Activated CD8-positive, alpha-beta memory T cell treated with anti-CD3 and anti-CD28 coated beads for 36 hours (primary cell): Measurements from ENCODE around the gene ANKS1A. TPM values are rescaled to one million over a fixed set of nuclear protein-coding genes. Genes with fewer than 3 reads are reported as not detected.

Experiments used
- CTCF ChIA-PET: fragments of 350-600 bp; sonication (Branson Sonifier 250); formaldehyde crosslinking; loops from one replicate; lab custom pipeline; 2021; ENCODE audit warnings: antibody characterized with exemption; lab: Charles Lee
- POLR2A ChIA-PET: fragments of 350-600 bp; sonication (Branson Sonifier 250); formaldehyde crosslinking; loops from one replicate; lab custom pipeline; 2021; ENCODE audit warnings: antibody characterized with exemption; lab: Charles Lee
- total RNA-seq, 2 experiments: library from RNA; stranded (reverse); gene quantifications; one replicate each; pipeline ENCODE4 v1.2.3, GENCODE V29; 2021

ANKS1A gene
- total RNA-seq, 2 experiments from 2014 or later = 7.9 to 8.6 TPM

GRCh38 chr6:35069262-35069661 lies 180.2 kb downstream of the ANKS1A start:
- CTCF ChIA-PET = no interaction called here
- POLR2A ChIA-PET = no interaction called here

DNA sequence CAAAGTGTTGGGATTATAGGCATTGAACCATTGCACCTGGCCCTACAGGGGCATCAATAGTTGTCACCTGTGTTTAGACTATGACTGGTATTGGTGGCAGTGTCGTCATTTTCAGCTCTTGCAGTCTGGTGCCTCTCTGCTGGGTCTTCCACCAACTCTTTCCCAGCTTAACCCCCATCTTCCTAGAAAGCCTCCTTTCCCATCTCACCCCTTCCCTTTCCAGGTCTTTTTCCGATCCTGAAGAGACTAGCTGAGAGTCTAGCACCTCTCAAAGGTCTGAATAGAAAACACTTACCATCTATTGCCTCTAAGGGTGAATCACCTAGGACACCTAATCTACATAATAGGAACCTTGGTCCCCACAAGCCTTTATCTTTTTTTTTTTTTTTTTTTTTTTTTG lies 181.1 kb downstream of the ANKS1A start:
- CTCF ChIA-PET = interaction anchor here (0.7 to 0.8 kb wide), 2 partner anchors 28 to 139 kb away, joined by 3 to 4 read pairs; no protein-coding TSS in a partner anchor
- POLR2A ChIA-PET = no interaction called here

- ChIA-PET POLR2A (no interaction called here), CTCF (no interaction called here)
Measured at GRCh38 chr6:35071347-35071994, 182.4 kb downstream of the ANKS1A start.

DNA sequence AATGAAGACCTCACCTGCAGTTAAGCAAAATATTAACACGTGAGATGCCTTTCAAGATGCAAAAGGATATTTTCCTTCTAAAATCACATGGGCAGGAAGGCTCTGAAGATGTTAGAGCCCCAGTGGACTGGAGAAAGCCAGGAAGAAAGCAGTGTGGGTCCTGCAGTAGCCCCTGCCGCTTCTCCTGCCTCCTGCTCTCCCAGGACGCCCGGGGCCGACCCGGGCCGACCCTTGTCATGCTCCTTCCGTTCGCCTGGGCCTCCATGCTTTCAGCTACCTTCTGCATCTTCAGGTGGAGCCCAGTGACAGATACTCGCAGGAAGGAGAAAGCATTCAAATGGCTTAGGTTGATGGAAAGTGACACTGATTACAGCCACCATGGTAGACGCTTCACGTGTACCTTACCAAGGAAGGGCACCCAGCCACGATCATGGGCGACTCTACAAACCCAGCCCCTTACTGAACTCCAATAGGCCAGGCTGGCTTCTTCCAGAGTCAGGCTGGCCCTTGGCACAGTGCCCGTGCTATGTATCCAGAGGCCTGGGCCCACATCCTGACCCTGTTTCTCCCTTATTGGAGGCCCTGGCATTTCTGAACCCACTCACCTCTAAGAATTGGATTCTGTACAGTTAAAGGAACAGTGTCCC lies 183.1 kb downstream of the ANKS1A start:
- CTCF ChIA-PET = no interaction called here
- POLR2A ChIA-PET = no interaction called here

GRCh38 chr6:35072698-35073055 lies 183.6 kb downstream of the ANKS1A start:
- ChIA-PET CTCF (no interaction called here), POLR2A (no interaction called here)

GRCh38 chr6:35073211-35073610 lies 184.2 kb downstream of the ANKS1A start:
- ChIA-PET CTCF (no interaction called here), POLR2A (no interaction called here)

GRCh38 chr6:35073766-35074471 lies 184.9 kb downstream of the ANKS1A start:
- POLR2A ChIA-PET = no interaction called here
- CTCF ChIA-PET = interaction anchor here (1.3 to 1.4 kb wide), 2 partner anchors 87 to 167 kb away, joined by 3 to 4 read pairs; no protein-coding TSS in a partner anchor

- CTCF ChIA-PET = no interaction called here
- POLR2A ChIA-PET = no interaction called here
Measured at GRCh38 chr6:35076997-35077712, 188.1 kb downstream of the ANKS1A start.

DNA sequence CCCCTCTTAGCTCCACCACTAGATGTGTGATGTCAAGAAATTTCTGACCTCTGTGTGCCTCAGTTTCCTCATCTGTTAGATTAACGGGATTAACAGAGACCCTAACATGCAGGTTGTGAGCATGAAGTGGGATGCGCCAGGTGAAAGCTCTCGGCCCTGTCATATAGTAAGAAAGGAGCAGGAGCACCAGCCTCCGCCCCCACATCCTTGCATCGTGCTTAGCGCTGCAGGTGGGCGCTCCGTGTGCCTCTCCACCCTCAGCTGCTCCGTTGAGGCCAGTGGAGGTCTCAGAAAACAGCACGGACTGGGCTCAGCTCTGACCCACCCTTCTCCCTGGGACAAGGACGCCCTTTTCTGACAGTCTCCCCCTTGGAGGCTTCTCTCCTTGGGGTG lies 188.7 kb downstream of the ANKS1A start:
- CTCF ChIA-PET = no interaction called here

DNA sequence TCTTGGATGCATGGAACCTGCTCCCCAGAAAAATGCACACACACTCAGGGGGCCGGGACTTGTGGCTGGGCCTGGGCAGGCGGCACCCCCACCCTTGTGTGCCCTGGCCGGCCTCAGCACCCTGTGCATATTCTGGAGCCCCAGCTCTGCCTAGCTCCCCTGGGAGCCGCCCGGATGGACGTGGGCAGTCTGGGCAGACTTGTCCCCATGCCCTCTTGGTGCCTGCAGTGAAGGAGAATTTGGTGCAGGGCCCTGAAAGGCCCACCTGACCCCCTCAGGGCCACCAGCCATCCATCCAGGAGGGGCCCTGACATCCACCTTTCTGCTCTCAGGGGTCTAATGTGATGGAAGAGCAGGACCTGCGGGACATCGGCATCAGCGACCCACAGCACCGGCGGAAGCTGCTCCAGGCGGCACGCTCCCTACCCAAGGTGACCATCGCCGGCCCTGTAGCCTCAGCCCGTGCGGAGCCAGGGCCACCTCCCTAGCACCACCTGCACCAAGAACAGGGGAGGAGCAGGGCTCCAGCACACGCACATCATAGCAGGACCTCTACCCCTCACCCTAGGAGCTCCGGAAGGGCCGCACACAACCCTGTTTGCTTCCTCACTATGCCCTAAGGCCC lies 189.3 kb downstream of the ANKS1A start:
- ChIA-PET CTCF (interaction anchor here (1.0 kb wide), 1 partner anchor 127 kb away, joined by 3 read pairs; no protein-coding TSS in a partner anchor), POLR2A (interaction anchor here (0.5 kb wide), 1 partner anchor 17 kb away, joined by 3 read pairs; no protein-coding TSS in a partner anchor)

More for the DNA sequence above, 188.7 kb downstream of the ANKS1A start:
- POLR2A ChIA-PET = no interaction called here

DNA sequence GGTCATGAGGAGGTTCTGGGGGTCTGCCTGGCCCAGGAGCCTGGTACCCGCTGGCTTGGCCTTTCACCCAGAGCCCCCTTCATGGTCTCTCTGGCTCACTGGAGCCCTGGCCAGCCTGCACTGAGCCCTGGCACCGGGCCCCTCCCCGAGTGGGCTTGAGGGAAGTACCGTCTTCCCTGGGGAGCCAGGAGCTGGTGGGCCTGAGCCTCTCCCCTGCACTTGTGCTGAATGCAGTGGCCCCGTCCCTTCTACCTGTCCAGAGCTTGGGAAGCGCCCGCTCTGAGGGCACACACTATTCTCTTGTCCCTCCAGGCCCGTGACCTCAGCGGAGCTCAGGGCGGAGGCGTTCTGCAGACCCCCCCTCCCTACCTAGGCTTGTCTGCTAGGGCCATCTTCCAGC lies 189.8 kb downstream of the ANKS1A start:
- POLR2A ChIA-PET = interaction anchor here (0.5 kb wide), 1 partner anchor 17 kb away, joined by 3 read pairs; no protein-coding TSS in a partner anchor
- CTCF ChIA-PET = interaction anchor here (1.0 kb wide), 1 partner anchor 126 kb away, joined by 3 read pairs; no protein-coding TSS in a partner anchor

DNA sequence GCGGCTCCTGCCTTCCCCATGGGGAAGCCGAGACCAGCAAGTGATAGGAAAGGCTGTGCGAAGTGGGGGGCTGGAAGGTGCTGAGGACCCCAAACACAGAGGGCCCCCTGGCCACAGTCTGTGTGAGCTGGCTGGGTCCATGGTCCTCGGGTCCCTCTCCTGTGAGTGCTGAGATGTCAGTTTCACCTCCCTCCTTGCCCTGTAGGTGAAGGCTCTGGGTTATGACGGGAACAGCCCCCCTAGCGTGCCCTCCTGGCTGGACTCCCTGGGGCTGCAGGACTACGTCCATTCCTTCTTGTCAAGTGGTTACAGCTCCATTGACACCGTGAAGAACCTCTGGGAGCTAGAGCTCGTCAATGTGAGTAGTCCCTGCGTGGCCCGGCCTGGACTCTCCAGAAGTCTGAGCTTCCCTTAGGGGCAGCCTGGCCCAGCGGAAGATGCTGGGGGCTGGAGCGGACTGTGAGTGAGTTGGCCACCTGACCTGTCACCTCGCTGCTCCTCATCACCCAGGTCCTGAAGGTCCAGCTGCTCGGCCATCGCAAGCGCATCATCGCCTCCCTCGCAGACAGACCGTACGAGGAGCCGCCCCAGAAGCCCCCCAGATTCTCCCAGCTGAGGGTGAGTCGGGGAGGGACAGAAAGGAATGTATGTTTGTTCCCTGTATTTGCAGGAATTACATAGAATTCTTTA lies 190.4 kb downstream of the ANKS1A start:
- CTCF ChIA-PET = interaction anchor here (1.0 kb wide), 1 partner anchor 126 kb away, joined by 3 read pairs; no protein-coding TSS in a partner anchor

GRCh38 chr6:35080016-35080680 lies 191.1 kb downstream of the ANKS1A start:
- CTCF ChIA-PET = no interaction called here
- POLR2A ChIA-PET = no interaction called here

More for the DNA sequence above, 190.4 kb downstream of the ANKS1A start:
- POLR2A ChIA-PET = no interaction called here

- POLR2A ChIA-PET = no interaction called here
- CTCF ChIA-PET = no interaction called here
Measured at GRCh38 chr6:35080821-35081425, 191.9 kb downstream of the ANKS1A start.

DNA sequence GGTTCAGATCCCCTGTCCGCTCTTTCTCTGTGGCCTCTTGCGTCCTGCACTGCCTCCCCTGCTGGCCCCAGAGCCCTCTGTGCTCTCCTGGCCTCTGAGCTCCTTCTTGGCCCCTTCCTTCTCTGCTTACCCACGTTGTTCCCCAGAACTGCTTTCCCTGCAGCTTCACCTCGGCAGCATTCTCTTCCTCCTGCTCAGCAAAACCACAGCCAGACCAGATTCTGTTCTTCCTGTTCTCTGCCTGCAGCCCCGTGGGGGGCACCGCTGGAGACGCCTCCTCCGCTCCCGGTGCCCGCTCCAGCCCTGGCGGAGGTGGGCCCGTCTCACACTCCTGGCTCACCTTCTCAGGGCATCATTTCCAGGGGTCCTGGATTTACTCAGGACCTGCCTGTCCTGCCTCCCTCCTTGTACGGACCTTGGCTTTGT lies 192.4 kb downstream of the ANKS1A start:
- ChIA-PET CTCF (no interaction called here), POLR2A (no interaction called here)

DNA sequence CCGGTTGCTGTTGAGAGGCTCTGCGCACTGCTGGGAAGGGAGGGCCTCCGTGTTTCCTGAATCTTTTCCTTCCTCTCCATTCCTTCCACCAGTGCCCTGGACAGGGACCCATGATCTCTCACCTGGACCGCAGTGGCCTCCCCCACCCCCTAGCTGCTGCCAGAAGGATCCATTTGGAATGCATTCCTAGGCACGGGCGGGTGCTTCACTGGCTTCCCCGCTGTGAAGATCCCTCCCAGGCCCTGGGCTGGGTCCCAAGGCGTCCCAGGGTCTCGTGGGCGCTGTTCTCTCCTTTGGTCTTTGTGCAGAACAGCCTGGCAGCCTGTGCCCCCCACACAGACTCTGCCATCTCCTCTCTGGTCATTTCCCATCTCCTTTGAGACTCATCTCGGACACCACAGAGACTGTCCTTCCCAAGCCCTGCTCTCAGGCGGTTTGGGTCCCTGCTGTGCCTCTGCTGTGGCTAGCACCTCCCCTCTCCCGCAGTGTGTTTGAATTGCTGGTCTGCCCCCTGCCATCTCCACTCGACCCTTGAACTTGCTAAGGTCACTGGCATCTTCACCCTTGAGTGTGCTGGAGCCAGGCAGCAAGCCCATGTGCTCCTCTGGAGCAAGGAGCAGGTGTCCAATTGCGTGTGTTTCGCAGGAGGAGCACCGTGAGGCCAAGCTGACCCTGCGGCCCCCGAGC lies 193.1 kb downstream of the ANKS1A start:
- ChIA-PET POLR2A (interaction anchor here (0.6 kb wide), 1 partner anchor 280 kb away, joined by 3 read pairs; no protein-coding TSS in a partner anchor), CTCF (no interaction called here)
